Caco-2 (cell line): Measurements from ENCODE around the gene FIZ1. TPM values are rescaled to one million over a fixed set of nuclear protein-coding genes. Genes with fewer than 3 reads are reported as not detected.

Experiments
- BruUV-seq: library from RNA; stranded (reverse); fragments of 400-500 nt; replicated peaks from 2 replicates; lab custom pipeline; 2021; lab: Mats Ljungman, UMichigan
- CTCF ChIA-PET: fragments of 300-600 bp; sonication (Branson Sonifier 250); formaldehyde crosslinking; loops from one replicate; lab custom pipeline; 2022; ENCODE audit warnings: antibody characterized with exemption; lab: Charles Lee
- POLR2A ChIA-PET: fragments of 300-600 bp; sonication (Branson Sonifier 250); formaldehyde crosslinking; loops from one replicate; lab custom pipeline; 2022; ENCODE audit warnings: antibody characterized with exemption; lab: Charles Lee
- DNase-seq, 2 experiments: peaks; one replicate each; pipeline versions ENCODE4 v3.0.0 to v3.0.0-alpha.2; 2020 to 2022
- H3K27me3 ChIP-seq: replicated peaks from 2 replicates; pipeline ENCODE4 v1.6.0; 2011; ENCODE audit warnings: low read length; ENCODE audit not compliant: control insufficient read depth, insufficient read depth
- H3K36me3 ChIP-seq: 2 replicates; pipeline ENCODE4 v1.5.1; 2011; ENCODE audit warnings: low read length; ENCODE audit not compliant: control insufficient read depth, insufficient read depth
- H3K4me1 ChIP-seq: fragments of 250-450 bp; sonication (Bioruptor Pico); 2 replicates; pipeline ENCODE4 v1.5.1; 2020; ENCODE audit warnings: mild to moderate bottlenecking
- H3K4me3 ChIP-seq: 2 replicates; pipeline ENCODE4 v1.5.1; 2011; ENCODE audit warnings: low read depth, mild to moderate bottlenecking, control low read depth, low read length
- H3K9me3 ChIP-seq: fragments of 250-450 bp; sonication (Bioruptor Pico); 2 replicates; pipeline ENCODE4 v1.5.1; 2020; ENCODE audit warnings: mild to moderate bottlenecking, moderate library complexity
- H3K27ac Mint-ChIP-seq: one replicate; pipeline ENCODE4 v1.8.0; 2022; ENCODE audit warnings: mixed read lengths; ENCODE audit not compliant: unreplicated experiment
- H3K27me3 Mint-ChIP-seq: one replicate; pipeline ENCODE4 v1.8.0; 2022; ENCODE audit warnings: mixed read lengths; ENCODE audit not compliant: insufficient read depth, unreplicated experiment
- H3K36me3 Mint-ChIP-seq: one replicate; pipeline ENCODE4 v1.8.0; 2022; ENCODE audit warnings: mild to moderate bottlenecking, mixed read lengths; ENCODE audit not compliant: insufficient read depth, unreplicated experiment
- H3K4me1 Mint-ChIP-seq: one replicate; pipeline ENCODE4 v1.8.0; 2022; ENCODE audit warnings: low read depth, mixed read lengths; ENCODE audit not compliant: unreplicated experiment
- H3K4me3 Mint-ChIP-seq: one replicate; pipeline ENCODE4 v1.8.0; 2022; ENCODE audit warnings: mild to moderate bottlenecking, moderate library complexity, mixed read lengths; ENCODE audit not compliant: unreplicated experiment
- H3K9me3 Mint-ChIP-seq: one replicate; pipeline ENCODE4 v1.8.0; 2022; ENCODE audit warnings: mixed read lengths; ENCODE audit not compliant: unreplicated experiment
- CTCF ChIP-seq, 2 experiments: fragments of 200-600 bp in 1 of 2; IDR thresholded peaks; 1 replicate in 1 of 2; 2 replicates in 1 of 2; pipeline versions ENCODE4 v1.5.1 to v1.8.0; 2011 to 2022; ENCODE audit warnings: antibody characterized with exemption in 1 of 2, control low read depth in 1 of 2, inconsistent platforms in 1 of 2, low read depth in 1 of 2, low read length in 1 of 2, mild to moderate bottlenecking in 1 of 2, moderate library complexity in 1 of 2; ENCODE audit not compliant: insufficient read depth in 1 of 2, severe bottlenecking in 1 of 2, unreplicated experiment in 1 of 2
- intact Hi-C: fragments of 100-400 bp; cut with micrococcal nuclease; formaldehyde crosslinking; loops from one replicate; pipeline ENCODE4 v1.10.0; 2022; ENCODE audit not compliant: unreplicated experiment
- total RNA-seq: library from RNA; stranded (reverse); gene quantifications from 2 replicates; pipeline ENCODE4 v1.2.3, GENCODE V29; 2022

The FIZ1 gene
- total RNA-seq, 1 experiment from 2014 or later: 27.2 TPM

- no peak for DNase-seq
- Mint-ChIP-seq H3K4me3 (peak overlapping the region; percentile 81), H3K36me3 (no peaks in the 10 kb centered on the region), H3K4me1 (peaks cover 45% of the 10 kb centered on the region), H3K9me3 (no peaks in the 10 kb centered on the region), H3K27me3 (no peaks in the 10 kb centered on the region), H3K27ac (peak overlapping the region; percentile 84)
- Histone ChIP-seq H3K9me3 (no peaks in the 10 kb centered on the region), H3K36me3 (no peaks in the 10 kb centered on the region), H3K4me3 (peak overlapping the region; percentile 35), H3K4me1 (peaks cover 29% of the 10 kb centered on the region), H3K27me3 (no peaks in the 10 kb centered on the region)
- no TSS peak for BruUV-seq
- intact Hi-C loops: loop anchor here (1.0 kb wide), 2 partner anchors 31 to 33 kb away; no protein-coding TSS in a partner anchor
- CTCF ChIA-PET: interaction anchor here (0.7 to 1.5 kb wide), 8 partner anchors 31 to 90 kb away, joined by 3 to 9 read pairs (median 4); partner anchors contain the start of gene FIZ1
- TF ChIP-seq CTCF (IDR thresholded peaks at IDR 0.05; ENCODE audit: insufficient read depth in 1 of 2, low read depth in 1 of 2, low read length in 1 of 2, severe bottlenecking in 1 of 2, unreplicated experiment in 1 of 2): no peak
- POLR2A ChIA-PET: interaction anchor here (0.6 to 1.3 kb wide), 6 partner anchors 31 to 1413 kb away, joined by 3 to 11 read pairs (median 4); partner anchors contain the start of genes CNOT3, FIZ1, ZNF784 and ZNF865
Measured at GRCh38 chr19:55550321-55550650, 49.0 kb downstream of the FIZ1 start.

DNA sequence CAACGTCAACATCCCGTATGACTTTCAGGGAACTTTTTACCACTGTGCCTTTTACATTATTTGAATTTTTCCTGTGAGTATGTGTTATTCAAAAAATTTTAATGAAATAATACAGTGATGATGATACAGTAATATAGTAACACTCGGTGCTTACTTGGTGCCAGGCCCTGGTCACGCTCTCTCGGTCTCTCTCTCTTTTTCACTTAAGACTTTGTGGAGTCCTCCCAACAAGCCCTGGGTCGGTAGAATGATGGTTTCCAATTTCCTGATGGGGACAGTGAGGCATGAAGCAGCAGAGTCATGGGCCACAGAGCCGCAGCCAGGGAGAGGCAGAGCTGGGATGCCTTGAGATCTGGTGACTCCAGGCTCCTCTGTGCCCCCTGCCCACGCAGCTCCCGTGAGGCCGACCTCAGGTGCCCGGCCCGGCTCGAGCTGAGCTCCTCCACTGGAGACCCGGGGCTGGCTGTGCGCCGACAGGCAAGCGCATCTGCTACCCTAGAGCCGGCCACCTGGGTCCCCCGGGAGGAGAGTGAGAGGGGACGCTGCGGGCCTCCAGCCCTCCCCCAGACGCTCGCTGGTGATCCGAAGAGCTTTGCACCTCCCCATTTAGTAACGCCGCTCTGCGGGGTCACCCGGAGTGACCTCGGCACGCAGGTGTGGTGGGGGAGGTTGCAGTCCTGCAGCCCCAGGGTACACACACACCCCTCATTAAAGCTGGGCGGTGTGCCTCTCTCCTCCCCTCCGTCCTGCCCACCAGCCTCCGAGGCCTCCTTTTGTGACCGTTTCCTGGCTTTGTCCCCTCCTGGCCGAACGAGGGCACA lies 49.6 kb downstream of the FIZ1 start:
- TF ChIP-seq CTCF (IDR thresholded peaks at IDR 0.05; ENCODE audit: insufficient read depth in 1 of 2, low read depth in 1 of 2, low read length in 1 of 2, severe bottlenecking in 1 of 2, unreplicated experiment in 1 of 2): peak; percentile 29 to 32
- Mint-ChIP-seq H3K36me3 (no peaks in the 10 kb centered on the region), H3K4me3 (peak overlapping the region; percentile 81), H3K4me1 (peaks cover 50% of the 10 kb centered on the region), H3K9me3 (no peaks in the 10 kb centered on the region), H3K27ac (peak overlapping the region; percentile 84), H3K27me3 (no peaks in the 10 kb centered on the region)
- no peaks in the 10 kb centered on the region for H3K27me3 ChIP-seq
- H3K36me3 ChIP-seq: no peaks in the 10 kb centered on the region
- POLR2A ChIA-PET: interaction anchor here (0.6 to 1.3 kb wide), 6 partner anchors 32 to 1412 kb away, joined by 3 to 11 read pairs (median 4); partner anchors contain the start of genes CNOT3, FIZ1, ZNF784 and ZNF865
- no peaks in the 10 kb centered on the region for H3K9me3 ChIP-seq
- peak overlapping the region; percentile 35 for H3K4me3 ChIP-seq
- intact Hi-C loops: loop anchor here (1.0 kb wide), 3 partner anchors 32 to 56 kb away; partner anchors contain the start of gene ZNF865
- TSS peak; percentile 89 for BruUV-seq
- CTCF ChIA-PET: interaction anchor here (0.7 to 1.5 kb wide), 9 partner anchors 32 to 218 kb away, joined by 3 to 9 read pairs (median 4); partner anchors contain the start of gene FIZ1
- peak; percentile 80 to 85 for DNase-seq
- H3K4me1 ChIP-seq: peaks cover 34% of the 10 kb centered on the region

DNA sequence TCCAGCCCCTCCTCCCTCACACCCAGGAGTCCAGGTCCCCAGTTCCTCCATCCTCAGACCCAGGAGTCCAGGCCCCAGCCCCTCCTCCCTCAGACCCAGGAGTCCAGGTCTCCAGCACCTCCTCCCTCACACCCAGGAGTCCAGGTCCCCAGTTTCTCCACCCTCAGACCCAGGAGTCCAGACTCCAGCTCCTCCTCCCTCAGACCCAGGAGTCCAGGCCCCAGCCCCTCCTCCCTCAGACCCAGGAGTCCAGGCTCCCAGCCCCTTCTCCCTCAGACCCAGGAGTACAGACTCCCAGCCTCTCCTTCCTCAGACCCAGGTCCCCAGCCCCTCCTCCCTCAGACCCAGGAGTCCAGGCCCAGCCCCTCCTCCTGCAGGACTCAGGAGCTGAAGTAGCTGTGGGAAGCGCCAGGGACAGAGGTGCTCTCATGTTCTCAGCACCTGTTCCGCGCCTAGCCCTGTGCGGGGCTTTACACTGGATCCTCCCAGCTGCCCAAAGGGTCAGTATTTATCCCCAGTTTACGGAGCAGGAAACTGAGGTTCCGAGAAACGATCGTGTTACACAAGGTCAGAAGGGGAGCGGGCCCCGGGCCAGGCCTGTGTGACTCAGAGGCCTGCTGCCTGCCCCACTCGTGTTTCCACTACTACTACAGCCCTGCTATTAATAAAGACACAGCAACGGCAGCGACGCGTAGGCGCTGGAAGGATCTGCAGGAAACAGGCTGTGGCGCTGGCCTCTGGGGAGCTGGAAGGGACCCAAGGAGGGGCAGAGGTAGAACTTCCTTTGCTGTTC lies 52.3 kb downstream of the FIZ1 start:
- H3K4me3 Mint-ChIP-seq: peak overlapping the region; percentile 25
- H3K36me3 Mint-ChIP-seq: no peaks in the 10 kb centered on the region
- intact Hi-C loops: no loop called here
- Histone ChIP-seq H3K36me3 (no peaks in the 10 kb centered on the region), H3K9me3 (no peaks in the 10 kb centered on the region), H3K4me1 (peaks cover 39% of the 10 kb centered on the region), H3K4me3 (no peak overlapping the region), H3K27me3 (no peaks in the 10 kb centered on the region)
- no peak for TF ChIP-seq CTCF (IDR thresholded peaks at IDR 0.05; ENCODE audit: insufficient read depth in 1 of 2, low read depth in 1 of 2, low read length in 1 of 2, severe bottlenecking in 1 of 2, unreplicated experiment in 1 of 2)
- POLR2A ChIA-PET: no interaction called here
- no peak for DNase-seq
- H3K27me3 Mint-ChIP-seq: no peaks in the 10 kb centered on the region
- BruUV-seq: no TSS peak
- H3K4me1 Mint-ChIP-seq: peaks cover 27% of the 10 kb centered on the region
- peak overlapping the region; percentile 86 for H3K27ac Mint-ChIP-seq
- CTCF ChIA-PET: interaction anchor here (0.6 to 1.5 kb wide), 2 partner anchors 43 to 86 kb away, joined by 3 to 4 read pairs; no protein-coding TSS in a partner anchor
- H3K9me3 Mint-ChIP-seq: peaks cover 18% of the 10 kb centered on the region
